Muscle layer of duodenum (tissue), 2 donors: Measurements from ENCODE around the gene WNT11.

Experiments
- H3K27ac ChIP-seq: one replicate; pipeline ENCODE4 v1.7.0; 2013; ENCODE audit warnings: mild to moderate bottlenecking, low read length
- H3K27me3 ChIP-seq: one replicate; pipeline ENCODE4 v1.7.0; 2013; ENCODE audit warnings: low read depth, mild to moderate bottlenecking, control low read depth, low read length
- H3K36me3 ChIP-seq, 2 donors: one replicate each; pipeline ENCODE4 v1.7.0; 2013; ENCODE audit warnings: low read length in 2 of 2, control low read depth in 1 of 2, mild to moderate bottlenecking in 1 of 2; ENCODE audit not compliant: insufficient read depth in 2 of 2, control insufficient read depth in 1 of 2
- H3K4me1 ChIP-seq, 2 donors: one replicate each; pipeline ENCODE4 v1.7.0; 2013; ENCODE audit warnings: low read length in 2 of 2, mild to moderate bottlenecking in 2 of 2, control low read depth in 1 of 2, moderate library complexity in 1 of 2; ENCODE audit not compliant: insufficient read depth in 2 of 2, control insufficient read depth in 1 of 2
- H3K4me3 ChIP-seq, 2 donors: one replicate each; pipeline ENCODE4 v1.7.0; 2013; ENCODE audit warnings: low read length in 2 of 2, low read depth in 1 of 2, mild to moderate bottlenecking in 1 of 2
- H3K9me3 ChIP-seq, 2 donors: one replicate each; pipeline ENCODE4 v1.7.0; 2013; ENCODE audit warnings: low read length in 2 of 2, control low read depth in 1 of 2, mild to moderate bottlenecking in 1 of 2; ENCODE audit not compliant: control insufficient read depth in 1 of 2
- donor health status: healthy.

The WNT11 gene

GRCh38 chr11:76181371-76181770, 24.9 kb downstream of the WNT11 start:
- no peaks in the 10 kb centered on the region for H3K36me3 ChIP-seq
- peaks cover 0 to 4% of the 10 kb centered on the region in 2 donors for H3K4me1 ChIP-seq
- H3K9me3 ChIP-seq, result no peaks in the 10 kb centered on the region
- no peaks in the 10 kb centered on the region for H3K27me3 ChIP-seq
- no peak overlapping the region for H3K4me3 ChIP-seq
- H3K27ac ChIP-seq, result no peak overlapping the region

GRCh38 chr11:76179147-76179546, 27.2 kb downstream of the WNT11 start:
- Histone ChIP-seq H3K4me1 (no peaks in the 10 kb centered on the region), H3K36me3 (no peaks in the 10 kb centered on the region), H3K27me3 (no peaks in the 10 kb centered on the region), H3K4me3 (no peak overlapping the region), H3K9me3 (no peaks in the 10 kb centered on the region), H3K27ac (no peak overlapping the region)

GRCh38 chr11:76177250-76177686, 29.0 kb downstream of the WNT11 start:
- Histone ChIP-seq H3K36me3 (no peaks in the 10 kb centered on the region), H3K4me3 (no peak overlapping the region), H3K9me3 (no peaks in the 10 kb centered on the region), H3K27ac (no peak overlapping the region), H3K27me3 (no peaks in the 10 kb centered on the region), H3K4me1 (no peaks in the 10 kb centered on the region)

GRCh38 chr11:76176463-76176862, 29.8 kb downstream of the WNT11 start:
- H3K4me1 ChIP-seq, result no peaks in the 10 kb centered on the region
- no peak overlapping the region for H3K27ac ChIP-seq
- no peaks in the 10 kb centered on the region for H3K27me3 ChIP-seq
- no peaks in the 10 kb centered on the region for H3K9me3 ChIP-seq
- H3K36me3 ChIP-seq, result no peaks in the 10 kb centered on the region
- no peak overlapping the region for H3K4me3 ChIP-seq

- Histone ChIP-seq H3K4me1 (no peaks in the 10 kb centered on the region), H3K27me3 (no peaks in the 10 kb centered on the region), H3K27ac (no peak overlapping the region), H3K9me3 (no peaks in the 10 kb centered on the region), H3K4me3 (no peak overlapping the region), H3K36me3 (no peaks in the 10 kb centered on the region)
Observed at GRCh38 chr11:76175783-76176182, 30.5 kb downstream of the WNT11 start.

- Histone ChIP-seq H3K36me3 (no peaks in the 10 kb centered on the region), H3K4me3 (no peak overlapping the region), H3K9me3 (no peaks in the 10 kb centered on the region), H3K4me1 (no peaks in the 10 kb centered on the region), H3K27ac (no peak overlapping the region), H3K27me3 (no peaks in the 10 kb centered on the region)
Observed at GRCh38 chr11:76174330-76174729, 32.0 kb downstream of the WNT11 start.

- Histone ChIP-seq H3K36me3 (no peaks in the 10 kb centered on the region), H3K9me3 (no peaks in the 10 kb centered on the region), H3K4me1 (no peaks in the 10 kb centered on the region), H3K27ac (no peak overlapping the region), H3K27me3 (no peaks in the 10 kb centered on the region), H3K4me3 (no peak overlapping the region)
Observed at GRCh38 chr11:76173663-76174062, 32.6 kb downstream of the WNT11 start.

- Histone ChIP-seq H3K4me3 (no peak overlapping the region), H3K27me3 (no peaks in the 10 kb centered on the region), H3K27ac (no peak overlapping the region), H3K9me3 (no peaks in the 10 kb centered on the region), H3K4me1 (no peaks in the 10 kb centered on the region), H3K36me3 (no peaks in the 10 kb centered on the region)
Observed at GRCh38 chr11:76172583-76172982, 33.7 kb downstream of the WNT11 start.

- no peaks in the 10 kb centered on the region for H3K27me3 ChIP-seq
- no peaks in the 10 kb centered on the region for H3K4me1 ChIP-seq
- no peak overlapping the region for H3K27ac ChIP-seq
- H3K9me3 ChIP-seq, result no peaks in the 10 kb centered on the region
- no peak overlapping the region for H3K4me3 ChIP-seq
- H3K36me3 ChIP-seq, result no peaks in the 10 kb centered on the region
Observed at GRCh38 chr11:76170468-76170867, 35.8 kb downstream of the WNT11 start.

- Histone ChIP-seq H3K9me3 (no peaks in the 10 kb centered on the region), H3K27me3 (no peaks in the 10 kb centered on the region)
Observed at GRCh38 chr11:76169473-76169896, 36.8 kb downstream of the WNT11 start.

GRCh38 chr11:76167590-76167989, 38.7 kb downstream of the WNT11 start:
- H3K4me1 ChIP-seq, result no peaks in the 10 kb centered on the region
- no peak overlapping the region for H3K27ac ChIP-seq
- no peaks in the 10 kb centered on the region for H3K36me3 ChIP-seq
- H3K27me3 ChIP-seq, result no peaks in the 10 kb centered on the region
- H3K4me3 ChIP-seq, result no peak overlapping the region
- no peaks in the 10 kb centered on the region for H3K9me3 ChIP-seq

More at GRCh38 chr11:76169473-76169896, 36.8 kb downstream of the WNT11 start:
- no peaks in the 10 kb centered on the region for H3K36me3 ChIP-seq
- no peak overlapping the region for H3K4me3 ChIP-seq
- no peak overlapping the region for H3K27ac ChIP-seq
- H3K4me1 ChIP-seq, result no peaks in the 10 kb centered on the region

- H3K27ac ChIP-seq, result no peak overlapping the region
- H3K9me3 ChIP-seq, result no peaks in the 10 kb centered on the region
- peaks cover 0 to 6% of the 10 kb centered on the region in 2 donors for H3K4me1 ChIP-seq
- no peaks in the 10 kb centered on the region for H3K36me3 ChIP-seq
- no peak overlapping the region for H3K4me3 ChIP-seq
- no peaks in the 10 kb centered on the region for H3K27me3 ChIP-seq
Observed at GRCh38 chr11:76166314-76166713, 40.0 kb downstream of the WNT11 start.
